CD4-positive, alpha-beta T cell treated with Interleukin-10 for 1 hour (primary cell): ENCODE results near the gene LRRC66.

Experiments used
- DNase-seq: peaks from one replicate; pipeline ENCODE4 v3.0.0-alpha.2; 2020

Gene LRRC66, protein sequence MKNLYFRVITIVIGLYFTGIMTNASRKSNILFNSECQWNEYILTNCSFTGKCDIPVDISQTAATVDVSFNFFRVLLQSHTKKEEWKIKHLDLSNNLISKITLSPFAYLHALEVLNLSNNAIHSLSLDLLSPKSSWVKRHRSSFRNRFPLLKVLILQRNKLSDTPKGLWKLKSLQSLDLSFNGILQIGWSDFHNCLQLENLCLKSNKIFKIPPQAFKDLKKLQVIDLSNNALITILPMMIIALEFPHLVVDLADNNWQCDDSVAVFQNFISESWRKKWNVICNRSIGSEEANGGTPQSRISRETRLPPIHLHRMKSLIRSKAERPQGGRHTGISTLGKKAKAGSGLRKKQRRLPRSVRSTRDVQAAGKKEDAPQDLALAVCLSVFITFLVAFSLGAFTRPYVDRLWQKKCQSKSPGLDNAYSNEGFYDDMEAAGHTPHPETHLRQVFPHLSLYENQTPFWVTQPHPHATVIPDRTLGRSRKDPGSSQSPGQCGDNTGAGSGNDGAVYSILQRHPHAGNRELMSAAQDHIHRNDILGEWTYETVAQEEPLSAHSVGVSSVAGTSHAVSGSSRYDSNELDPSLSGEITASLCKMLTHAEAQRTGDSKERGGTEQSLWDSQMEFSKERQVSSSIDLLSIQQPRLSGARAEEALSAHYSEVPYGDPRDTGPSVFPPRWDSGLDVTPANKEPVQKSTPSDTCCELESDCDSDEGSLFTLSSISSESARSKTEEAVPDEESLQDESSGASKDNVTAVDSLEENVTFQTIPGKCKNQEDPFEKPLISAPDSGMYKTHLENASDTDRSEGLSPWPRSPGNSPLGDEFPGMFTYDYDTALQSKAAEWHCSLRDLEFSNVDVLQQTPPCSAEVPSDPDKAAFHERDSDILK

GRCh38 chr4:52019936-52020657 lies at the start of gene LRRC66:
TSS of gene LRRC66 (minus strand) at chr4:52020363. CDS start at chr4:52017613, 2,750 bp downstream.
- no peak for DNase-seq

DNA sequence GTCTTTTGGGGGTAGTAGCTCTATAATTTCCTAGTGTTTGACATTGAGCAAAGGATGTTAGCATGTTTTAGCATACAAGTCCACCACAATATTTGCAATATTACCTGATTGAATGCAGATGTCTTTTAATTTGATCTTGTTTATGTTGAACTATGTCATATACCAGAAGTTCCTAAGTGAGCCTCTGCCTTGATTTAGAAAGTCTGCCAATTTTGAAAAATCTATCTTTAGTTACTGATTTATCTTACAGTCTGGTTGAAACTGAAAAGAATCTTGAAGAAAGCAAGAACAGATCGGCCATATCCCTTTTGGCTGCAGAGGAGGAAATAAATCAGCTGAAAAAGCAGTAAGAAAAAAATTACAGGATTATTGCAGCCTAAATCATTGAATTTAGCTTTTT lies 49.4 kb upstream of the LRRC66 start:
- DNase-seq = no peak

GRCh38 chr4:52059372-52059771 lies 39.2 kb upstream of the LRRC66 start:
- DNase-seq = no peak

DNA sequence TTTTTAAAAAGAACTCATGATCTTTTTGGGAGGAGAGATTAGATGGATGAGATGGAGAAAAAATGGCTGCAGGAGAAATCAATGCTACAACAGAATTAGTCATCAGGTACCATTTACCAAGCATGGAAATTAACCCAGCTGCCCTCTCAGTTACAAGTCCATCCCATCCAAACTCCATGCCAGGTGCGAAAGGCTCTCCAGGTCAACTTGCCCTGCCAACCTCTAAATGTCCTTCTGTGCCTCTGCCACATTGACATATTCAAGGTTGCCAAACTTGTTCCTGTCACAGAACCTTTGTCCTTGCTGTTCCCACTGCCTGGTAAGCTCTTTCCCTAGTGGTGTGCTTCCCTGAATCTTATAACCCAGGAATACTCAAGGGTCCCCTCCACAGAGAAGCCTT lies 38.1 kb upstream of the LRRC66 start:
- DNase-seq = no peak

DNA sequence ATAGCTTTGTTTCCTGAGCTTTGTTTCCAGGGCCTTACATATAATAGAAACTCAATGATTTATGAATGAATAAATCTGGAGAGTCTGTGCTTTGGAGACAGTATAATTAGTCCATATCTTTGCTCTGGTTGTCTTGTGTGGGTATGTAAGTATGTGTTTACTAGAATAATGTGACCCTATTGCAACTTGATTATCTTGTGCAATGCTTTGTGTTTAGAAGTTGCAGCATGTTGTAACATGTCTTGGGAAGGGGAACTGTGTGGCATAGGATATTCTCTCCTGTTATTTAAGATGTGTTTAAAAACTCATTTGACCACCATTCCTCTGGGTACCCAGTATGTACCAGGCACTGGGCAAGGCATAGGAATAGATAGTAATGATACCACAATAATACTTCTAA lies 37.0 kb upstream of the LRRC66 start:
- DNase-seq = no peak

- DNase-seq = no peak
Observed at GRCh38 chr4:52054254-52054653, 34.1 kb upstream of the LRRC66 start.

- DNase-seq = no peak
Observed at GRCh38 chr4:52052475-52052780, 32.3 kb upstream of the LRRC66 start.

DNA sequence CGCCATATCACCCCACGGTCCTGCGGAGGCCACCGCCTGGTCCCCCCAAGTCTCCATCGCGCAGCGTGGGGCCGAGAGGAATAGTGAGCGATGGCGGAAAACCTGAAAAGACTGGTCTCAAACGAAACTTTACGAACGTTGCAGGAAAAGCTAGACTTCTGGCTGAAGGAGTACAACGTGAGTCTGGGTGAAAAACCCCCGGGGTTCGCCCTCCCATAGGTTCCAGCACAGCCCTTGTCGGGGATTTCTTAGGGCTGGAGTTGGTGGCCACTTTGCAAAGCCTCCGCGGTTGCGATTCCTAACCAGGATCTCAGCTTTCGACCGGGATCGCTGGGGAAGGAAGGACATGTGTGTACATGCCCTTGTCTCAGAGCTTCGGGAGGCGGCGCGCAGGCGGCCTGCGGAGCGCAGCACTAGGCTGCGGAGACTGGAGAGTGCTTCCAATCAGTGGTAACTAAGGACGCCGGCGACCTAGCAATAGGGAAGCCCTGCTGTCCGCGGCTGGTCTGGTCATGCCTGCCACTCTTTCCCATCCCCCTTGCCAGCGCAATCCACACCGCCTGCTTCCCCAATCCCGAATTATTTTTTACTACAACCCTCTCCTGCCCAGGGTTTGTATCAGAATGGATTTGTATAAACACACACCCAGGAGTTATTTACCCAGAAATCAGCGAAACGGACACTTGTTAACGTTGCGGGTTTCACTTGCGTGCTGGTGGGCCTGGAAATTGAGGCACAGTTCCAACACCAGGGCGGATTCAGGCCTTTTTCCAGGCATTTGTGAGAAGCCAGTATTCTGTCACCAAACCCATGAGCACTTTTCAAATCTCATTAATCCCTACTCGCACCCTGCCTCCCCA lies 31.7 kb upstream of the LRRC66 start:
- no peak for DNase-seq

GRCh38 chr4:52051213-52051614 lies 31.1 kb upstream of the LRRC66 start, which contains the start of gene SPATA18:
TSS of gene SPATA18 (plus strand) at chr4:52051304. CDS start at chr4:52051705, 401 bp downstream.
- no peak for DNase-seq

GRCh38 chr4:52049266-52049665 lies 29.1 kb upstream of the LRRC66 start:
- DNase-seq = no peak

- no peak for DNase-seq
Observed at GRCh38 chr4:52045028-52045427, 24.9 kb upstream of the LRRC66 start.

- DNase-seq = peak; percentile 75
Observed at GRCh38 chr4:52038103-52038912, 18.1 kb upstream of the LRRC66 start, which contains the start of gene SGCB. TSS of gene SGCB (minus strand) at chr4:52038299. CDS start at chr4:52038259, 40 bp downstream.

DNA sequence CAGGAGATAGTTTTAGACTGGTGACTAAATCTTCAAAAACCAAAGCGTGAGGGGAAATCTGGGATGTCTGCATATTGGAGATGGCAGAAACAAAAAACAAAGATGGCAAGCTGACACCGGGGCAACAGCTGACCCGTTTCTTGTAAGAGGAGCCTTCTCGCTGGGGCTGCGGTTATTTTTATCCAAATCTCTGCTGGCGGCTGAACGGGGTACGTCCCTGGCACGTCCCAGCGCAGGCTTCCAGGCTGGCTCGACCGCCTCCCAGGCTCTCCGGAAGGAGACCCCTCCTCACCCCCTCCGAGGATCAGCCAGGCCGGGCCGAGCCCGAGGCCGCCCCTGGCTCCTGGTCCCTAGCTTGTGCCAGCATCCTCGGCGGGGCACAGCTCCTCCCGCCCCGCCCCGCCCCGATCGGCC lies 17.5 kb upstream of the LRRC66 start:
- DNase-seq = no peak

- no peak for DNase-seq
Observed at GRCh38 chr4:52036886-52037530, 16.8 kb upstream of the LRRC66 start.

- DNase-seq = no peak
Observed at GRCh38 chr4:52035190-52035589, 15.0 kb upstream of the LRRC66 start.

DNA sequence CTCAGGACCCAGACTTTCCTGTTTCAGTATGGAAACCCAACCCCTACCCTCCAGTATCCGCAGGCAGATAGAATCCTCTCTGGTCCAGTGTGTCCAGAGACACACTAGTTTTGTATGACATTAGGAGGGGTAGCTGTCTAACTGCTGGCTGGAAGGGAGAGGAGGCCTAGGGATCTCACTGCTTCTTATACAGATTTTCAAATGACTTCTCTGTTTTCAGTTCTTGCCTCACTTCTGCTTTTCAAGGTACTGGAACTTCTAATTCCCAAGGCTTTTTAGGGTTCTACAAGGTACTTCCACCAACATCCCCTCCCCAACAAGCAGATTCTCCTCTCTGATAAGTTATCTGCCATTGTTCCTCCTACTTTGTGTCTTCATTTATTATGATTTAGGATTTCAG lies 11.8 kb upstream of the LRRC66 start:
- DNase-seq = no peak

- DNase-seq = no peak
Observed at GRCh38 chr4:52028970-52029369, 8.8 kb upstream of the LRRC66 start.

- no peak for DNase-seq
Observed at GRCh38 chr4:52017814-52018213, 2.3 kb downstream of the LRRC66 start.

- no peak for DNase-seq
Observed at GRCh38 chr4:52016981-52017380, 3.2 kb downstream of the LRRC66 start.

- DNase-seq = no peak
Observed at GRCh38 chr4:52015366-52015765, 4.8 kb downstream of the LRRC66 start.

DNA sequence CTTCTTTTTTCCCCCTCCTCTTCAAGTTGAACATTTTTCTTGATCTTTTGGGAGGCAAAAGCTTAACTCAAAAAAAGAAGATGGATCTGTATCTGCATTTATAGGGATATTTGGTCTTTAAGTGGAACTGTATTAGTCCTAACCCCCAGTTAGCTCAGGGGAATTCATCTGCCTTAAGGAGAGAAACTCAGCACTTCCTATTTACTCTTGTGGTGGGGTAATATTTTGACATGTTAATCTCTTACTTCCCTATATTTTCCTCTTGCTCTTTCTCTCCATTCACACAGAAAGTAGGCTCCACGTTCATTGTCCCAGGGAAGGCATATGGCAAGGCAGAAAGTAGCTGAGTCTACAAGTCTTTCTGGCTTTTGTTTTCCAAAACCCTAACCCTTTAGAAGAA lies 5.3 kb downstream of the LRRC66 start:
- DNase-seq = no peak
